Cortex of kidney (tissue), 1 donor: ENCODE data around the gene CTTN.

Experiments
- DNase-seq: peaks from one replicate; lab custom pipeline; 2025; lab: John Stamatoyannopoulos, UW

CTTN gene

GRCh38 chr11:70397983-70398833, at the start of gene CTTN:
TSS of gene CTTN (plus strand) at chr11:70398529. CDS start at chr11:70407298, 8,769 bp downstream.
- no peak for DNase-seq

GRCh38 chr11:70348608-70349007, 49.7 kb upstream of the CTTN start:
- no peak for DNase-seq

- DNase-seq = no peak
Measured at GRCh38 chr11:70351646-70352045, 46.7 kb upstream of the CTTN start.

- no peak for DNase-seq
Measured at GRCh38 chr11:70352100-70352499, 46.2 kb upstream of the CTTN start.

GRCh38 chr11:70352601-70353000, 45.7 kb upstream of the CTTN start:
- no peak for DNase-seq

GRCh38 chr11:70353329-70353728, 45.0 kb upstream of the CTTN start:
- DNase-seq = no peak

GRCh38 chr11:70353900-70354568, 44.3 kb upstream of the CTTN start:
- no peak for DNase-seq

- no peak for DNase-seq
Measured at GRCh38 chr11:70354629-70355028, 43.7 kb upstream of the CTTN start.

GRCh38 chr11:70358753-70359152, 39.6 kb upstream of the CTTN start:
- no peak for DNase-seq

- DNase-seq = no peak
Measured at GRCh38 chr11:70359451-70360205, 38.7 kb upstream of the CTTN start.

- DNase-seq = no peak
Measured at GRCh38 chr11:70360211-70360610, 38.1 kb upstream of the CTTN start.

GRCh38 chr11:70364178-70364577, 34.2 kb upstream of the CTTN start:
- DNase-seq = no peak

GRCh38 chr11:70364745-70365543, 33.4 kb upstream of the CTTN start:
- DNase-seq = no peak

- no peak for DNase-seq
Measured at GRCh38 chr11:70365544-70365927, 32.8 kb upstream of the CTTN start.

GRCh38 chr11:70367071-70367470, 31.3 kb upstream of the CTTN start:
- no peak for DNase-seq

GRCh38 chr11:70368961-70369360, 29.4 kb upstream of the CTTN start:
- DNase-seq = no peak

- no peak for DNase-seq
Measured at GRCh38 chr11:70371241-70371640, 27.1 kb upstream of the CTTN start.

GRCh38 chr11:70372076-70372475, 26.3 kb upstream of the CTTN start:
- no peak for DNase-seq

- no peak for DNase-seq
Measured at GRCh38 chr11:70376621-70377020, 21.7 kb upstream of the CTTN start.

GRCh38 chr11:70377645-70378044, 20.7 kb upstream of the CTTN start:
- no peak for DNase-seq

GRCh38 chr11:70378506-70379134, 19.7 kb upstream of the CTTN start:
- no peak for DNase-seq
